Endothelial cell (in vitro differentiated cells): ENCODE data around the gene ZFP1. TPM values are rescaled to one million over a fixed set of nuclear protein-coding genes. Genes with fewer than 3 reads are reported as not detected.

Experiments used
- DNase-seq: peaks from one replicate; pipeline ENCODE4 v3.0.0; 2021; ENCODE audit warnings: low spot score
- H3K27ac Mint-ChIP-seq: one replicate; pipeline ENCODE4 v1.8.0; 2021; ENCODE audit warnings: mixed read lengths, inconsistent platforms; ENCODE audit not compliant: unreplicated experiment
- H3K27me3 Mint-ChIP-seq: one replicate; pipeline ENCODE4 v1.8.0; 2021; ENCODE audit warnings: mild to moderate bottlenecking, moderate library complexity, mixed read lengths, inconsistent platforms; ENCODE audit not compliant: unreplicated experiment
- H3K36me3 Mint-ChIP-seq: one replicate; pipeline ENCODE4 v1.8.0; 2021; ENCODE audit warnings: mild to moderate bottlenecking, low read depth, mixed read lengths, inconsistent platforms; ENCODE audit not compliant: unreplicated experiment
- H3K4me1 Mint-ChIP-seq: one replicate; pipeline ENCODE4 v1.8.0; 2021; ENCODE audit warnings: mild to moderate bottlenecking, mixed read lengths, inconsistent platforms; ENCODE audit not compliant: unreplicated experiment
- H3K4me3 Mint-ChIP-seq: one replicate; pipeline ENCODE4 v1.8.0; 2021; ENCODE audit warnings: mild to moderate bottlenecking, mixed read lengths, inconsistent platforms; ENCODE audit not compliant: unreplicated experiment
- H3K9me3 Mint-ChIP-seq: one replicate; pipeline ENCODE4 v1.8.0; 2021; ENCODE audit warnings: mixed read lengths, inconsistent platforms; ENCODE audit not compliant: unreplicated experiment
- CTCF ChIP-seq: fragments of 200-600 bp; sonication (generic); IDR thresholded peaks from one replicate; pipeline ENCODE4 v1.5.0; 2021; ENCODE audit warnings: antibody characterized with exemption; ENCODE audit not compliant: unreplicated experiment
- long read RNA-seq: library from polyadenylated mRNA; unstranded; transcript quantifications from one replicate; pipeline ENCODE4 v2.0.0, GENCODE V29; 2020; ENCODE audit not compliant: unreplicated experiment
- total RNA-seq: library from RNA; stranded (reverse); fragmentation: NEBNext Ultra II Directional; extraction: Animal tissue kit (Norgen Biotek cat#: 25700); gene quantifications from one replicate; pipeline ENCODE4 v1.2.1, GENCODE V29; 2021; ENCODE audit not compliant: unreplicated experiment

The ZFP1 gene
- total RNA-seq: 12.0 TPM
- long read RNA-seq, partial matches to known transcripts: 0 of 1 reads
- long read RNA-seq, other reads (novel, unspliced or antisense): 0 of 1 reads

- H3K27me3 Mint-ChIP-seq: no peaks in the 10 kb centered on the region
- peaks cover 10% of the 10 kb centered on the region for H3K9me3 Mint-ChIP-seq
- DNase-seq: peak; percentile 97
- H3K36me3 Mint-ChIP-seq: peaks cover 28% of the 10 kb centered on the region
- no peak for TF ChIP-seq CTCF
- H3K4me1 Mint-ChIP-seq: peaks cover 7% of the 10 kb centered on the region
- H3K4me3 Mint-ChIP-seq: peak within 1 kb of the TSS; percentile 93
- peak within 1 kb of the TSS; percentile 68 for H3K27ac Mint-ChIP-seq
These were observed at the start of gene ZFP1 for GRCh38 chr16:75148311-75149195. Gene ZFP1, plus strand, starts transcription at chr16:75148524. Its CDS starts 4,428 bp downstream, at chr16:75152952.

- peaks cover 60% of the 10 kb centered on the region for H3K4me1 Mint-ChIP-seq
- H3K4me3 Mint-ChIP-seq: peak overlapping the region; percentile 63
- TF ChIP-seq CTCF: no peak
- no peak for DNase-seq
- H3K9me3 Mint-ChIP-seq: no peaks in the 10 kb centered on the region
- peaks cover 40% of the 10 kb centered on the region for H3K36me3 Mint-ChIP-seq
- peak overlapping the region; percentile 85 for H3K27ac Mint-ChIP-seq
- H3K27me3 Mint-ChIP-seq: peaks cover 19% of the 10 kb centered on the region
These were observed 49.2 kb upstream of the ZFP1 start for GRCh38 chr16:75099075-75099667.

- no peak for DNase-seq
- H3K4me3 Mint-ChIP-seq: peak overlapping the region; percentile 73
- peaks cover 44% of the 10 kb centered on the region for H3K36me3 Mint-ChIP-seq
- peaks cover 65% of the 10 kb centered on the region for H3K4me1 Mint-ChIP-seq
- TF ChIP-seq CTCF: no peak
- H3K27ac Mint-ChIP-seq: peak overlapping the region; percentile 85
- peaks cover 22% of the 10 kb centered on the region for H3K27me3 Mint-ChIP-seq
- H3K9me3 Mint-ChIP-seq: no peaks in the 10 kb centered on the region
These were observed 48.4 kb upstream of the ZFP1 start for GRCh38 chr16:75099738-75100602.

GRCh38 chr16:75100603-75100990 lies 47.7 kb upstream of the ZFP1 start:
- TF ChIP-seq CTCF: no peak
- Mint-ChIP-seq H3K9me3 (no peaks in the 10 kb centered on the region), H3K27me3 (peaks cover 22% of the 10 kb centered on the region), H3K4me1 (peaks cover 71% of the 10 kb centered on the region), H3K36me3 (peaks cover 40% of the 10 kb centered on the region), H3K4me3 (no peak overlapping the region), H3K27ac (peak overlapping the region; percentile 85)
- DNase-seq: no peak
